SKM-1 (cell line): ENCODE results near the gene XPO5.

Experiments
- DNase-seq: peaks from one replicate; lab custom pipeline; 2025; ENCODE audit not compliant: unreplicated experiment; lab: John Stamatoyannopoulos, UW

Gene XPO5

GRCh38 chr6:43517505-43518357, 58.1 kb downstream of the XPO5 start:
- no peak for DNase-seq

GRCh38 chr6:43516697-43517504, 58.9 kb downstream of the XPO5 start, which contains the start of the genes POLR1C and YIPF3:
Gene POLR1C (plus strand): TSS chr6:43517089. CDS start chr6:43517110, 21 bp downstream.
Gene YIPF3 (minus strand): TSS chr6:43516926. CDS start chr6:43516807, 119 bp downstream.
- DNase-seq, result peak; percentile 99

- no peak for DNase-seq
Observed at GRCh38 chr6:43516367-43516696, 59.5 kb downstream of the XPO5 start.

- no peak for DNase-seq
Observed at GRCh38 chr6:43515808-43516207, 60.0 kb downstream of the XPO5 start.

GRCh38 chr6:43511824-43512415, 63.9 kb downstream of the XPO5 start:
- DNase-seq, result no peak

GRCh38 chr6:43510827-43511163, 65.0 kb downstream of the XPO5 start:
- no peak for DNase-seq

- peak; percentile 14 for DNase-seq
Observed at GRCh38 chr6:43509984-43510826, 65.6 kb downstream of the XPO5 start, which contains the start of gene LRRC73. Gene LRRC73 (minus strand): TSS chr6:43510346. CDS start chr6:43509785, 561 bp downstream.

GRCh38 chr6:43509142-43509983, 66.5 kb downstream of the XPO5 start:
- no peak for DNase-seq

- DNase-seq, result no peak
Observed at GRCh38 chr6:43508481-43509141, 67.2 kb downstream of the XPO5 start.

- DNase-seq, result peak; percentile 47
Observed at GRCh38 chr6:43506667-43507471, 69.0 kb downstream of the XPO5 start.

- no peak for DNase-seq
Observed at GRCh38 chr6:43506171-43506570, 69.7 kb downstream of the XPO5 start.

GRCh38 chr6:43505718-43506117, 70.1 kb downstream of the XPO5 start:
- no peak for DNase-seq

GRCh38 chr6:43504756-43505593, 70.9 kb downstream of the XPO5 start:
- DNase-seq, result no peak

GRCh38 chr6:43503443-43503842, 72.4 kb downstream of the XPO5 start:
- no peak for DNase-seq

GRCh38 chr6:43502666-43503065, 73.2 kb downstream of the XPO5 start:
- no peak for DNase-seq

GRCh38 chr6:43500921-43501320, 74.9 kb downstream of the XPO5 start:
- DNase-seq, result no peak

GRCh38 chr6:43499028-43499815, 76.6 kb downstream of the XPO5 start:
- no peak for DNase-seq
